PC-3 (cell line): Measurements from ENCODE around the gene C1orf116.

ENCODE experiments used
- CTCF ChIP-seq: fragments of 300-600 bp; sonication (generic); conservative IDR thresholded peaks from 2 replicates; pipeline ENCODE4 v1.5.1; 2017; ENCODE audit warnings: antibody characterized with exemption, low read depth, mild to moderate bottlenecking, low read length
- EZH2 ChIP-seq: fragments of 300-600 bp; sonication (generic); IDR thresholded peaks from one replicate; pipeline ENCODE4 v1.6.1; 2017; ENCODE audit warnings: antibody characterized with exemption, mild to moderate bottlenecking, low read length; ENCODE audit not compliant: unreplicated experiment

GRCh38 chr1:206974140-206974539 lies 58.4 kb downstream of the C1orf116 start:
- no peak for TF ChIP-seq CTCF
- no peak for TF ChIP-seq EZH2
